Stomach smooth muscle (tissue), 2 donors: ENCODE results near the gene SLC39A11.

Source experiments
- H3K27ac ChIP-seq: one replicate; pipeline ENCODE4 v1.7.0; 2013; ENCODE audit warnings: mild to moderate bottlenecking, low read length, inconsistent platforms
- H3K27me3 ChIP-seq, 2 donors: one replicate each; pipeline ENCODE4 v1.7.0; 2013; ENCODE audit warnings: low read length in 2 of 2; ENCODE audit not compliant: insufficient read depth in 2 of 2, control insufficient read depth in 1 of 2
- H3K36me3 ChIP-seq, 2 donors: one replicate each; pipeline ENCODE4 v1.7.0; 2013; ENCODE audit warnings: low read length in 2 of 2; ENCODE audit not compliant: control insufficient read depth in 2 of 2, insufficient read depth in 2 of 2
- H3K4me1 ChIP-seq: one replicate; pipeline ENCODE4 v1.7.0; 2013; ENCODE audit warnings: low read length; ENCODE audit not compliant: control insufficient read depth, insufficient read depth
- H3K4me3 ChIP-seq, 2 donors: one replicate each; pipeline ENCODE4 v1.7.0; 2013; ENCODE audit warnings: low read length in 2 of 2
- H3K9ac ChIP-seq, 2 donors: one replicate each; pipeline ENCODE4 v1.7.0; 2013; ENCODE audit warnings: low read length in 2 of 2, mild to moderate bottlenecking in 1 of 2
- H3K9me3 ChIP-seq, 2 donors: one replicate each; pipeline ENCODE4 v1.7.0; 2013; ENCODE audit warnings: low read length in 2 of 2; ENCODE audit not compliant: control insufficient read depth in 2 of 2
- donor health status: healthy.
- donor health status: Pancreatic carcinoma.

Gene SLC39A11

DNA sequence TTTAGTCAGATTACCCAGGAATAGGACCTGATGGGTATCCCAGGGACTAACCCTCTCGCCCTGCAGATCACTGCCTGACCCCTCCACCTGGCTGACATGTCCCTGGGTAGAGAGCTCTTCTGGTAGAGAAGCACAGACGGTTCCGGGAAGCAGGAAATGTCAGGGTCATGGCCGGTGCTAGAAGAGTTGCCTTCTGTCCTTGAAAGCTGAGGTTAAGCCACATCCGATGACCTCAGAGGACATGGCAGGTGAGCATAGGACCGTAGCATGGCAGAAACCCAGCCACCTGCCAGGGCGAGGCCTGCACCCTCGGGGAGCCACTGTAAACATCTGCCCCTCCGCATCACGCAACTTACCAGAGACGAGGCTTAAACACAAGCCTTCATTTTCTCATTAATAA is 488.0 kb downstream of the SLC39A11 start:
- no peak overlapping the region for H3K27ac ChIP-seq
- peaks cover 2 to 4% of the 10 kb centered on the region in 2 donors for H3K9me3 ChIP-seq
- no peak overlapping the region for H3K9ac ChIP-seq
- no peaks in the 10 kb centered on the region for H3K36me3 ChIP-seq
- peaks cover 3% of the 10 kb centered on the region for H3K4me1 ChIP-seq
- H3K4me3 ChIP-seq = no peak overlapping the region
- H3K27me3 ChIP-seq = peaks cover 8 to 11% of the 10 kb centered on the region in 2 donors

DNA sequence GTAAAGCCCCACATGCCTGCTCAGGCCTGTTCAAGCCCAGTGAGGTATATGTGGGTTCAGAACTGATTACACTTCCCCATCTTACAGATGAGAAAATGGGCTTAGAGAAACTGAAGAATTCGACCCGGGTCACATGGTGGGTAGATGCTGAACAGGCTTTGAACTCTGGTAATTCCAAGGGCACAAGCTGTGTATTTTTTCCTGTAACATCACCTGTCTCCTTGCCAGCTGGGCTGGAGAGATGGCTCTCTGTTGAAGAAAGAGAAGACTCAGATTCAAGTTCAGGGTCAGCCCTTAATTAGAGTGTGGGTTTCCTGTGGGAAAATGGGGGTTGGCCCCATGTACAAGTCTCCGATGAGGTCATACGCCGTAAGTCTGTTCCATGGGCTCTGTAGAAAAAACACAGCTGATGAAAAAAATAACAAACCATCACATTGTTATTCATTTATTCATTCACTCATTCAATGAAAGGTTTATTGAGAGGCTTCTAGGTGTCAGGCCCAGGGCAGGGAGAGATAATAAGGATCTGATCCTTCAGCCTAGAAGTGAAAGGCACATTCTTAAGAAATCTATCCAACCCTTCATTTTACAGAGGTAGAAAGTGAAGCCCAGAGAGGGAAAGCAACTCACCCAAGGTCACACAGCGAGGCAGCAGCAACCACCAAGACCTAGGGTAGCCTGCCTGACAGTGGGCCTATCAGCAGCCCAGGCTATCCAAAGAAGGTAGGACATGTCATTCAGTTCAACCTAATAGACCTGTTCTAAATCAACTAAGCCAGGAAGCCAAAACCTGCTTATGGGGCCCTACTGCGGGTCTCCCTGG is 488.9 kb downstream of the SLC39A11 start:
- Histone ChIP-seq H3K4me3 (no peak overlapping the region), H3K27me3 (peaks cover 8 to 11% of the 10 kb centered on the region in 2 donors), H3K9ac (no peak overlapping the region), H3K9me3 (peaks cover 2 to 4% of the 10 kb centered on the region in 2 donors), H3K27ac (no peak overlapping the region), H3K36me3 (no peaks in the 10 kb centered on the region), H3K4me1 (peaks cover 3% of the 10 kb centered on the region)

DNA sequence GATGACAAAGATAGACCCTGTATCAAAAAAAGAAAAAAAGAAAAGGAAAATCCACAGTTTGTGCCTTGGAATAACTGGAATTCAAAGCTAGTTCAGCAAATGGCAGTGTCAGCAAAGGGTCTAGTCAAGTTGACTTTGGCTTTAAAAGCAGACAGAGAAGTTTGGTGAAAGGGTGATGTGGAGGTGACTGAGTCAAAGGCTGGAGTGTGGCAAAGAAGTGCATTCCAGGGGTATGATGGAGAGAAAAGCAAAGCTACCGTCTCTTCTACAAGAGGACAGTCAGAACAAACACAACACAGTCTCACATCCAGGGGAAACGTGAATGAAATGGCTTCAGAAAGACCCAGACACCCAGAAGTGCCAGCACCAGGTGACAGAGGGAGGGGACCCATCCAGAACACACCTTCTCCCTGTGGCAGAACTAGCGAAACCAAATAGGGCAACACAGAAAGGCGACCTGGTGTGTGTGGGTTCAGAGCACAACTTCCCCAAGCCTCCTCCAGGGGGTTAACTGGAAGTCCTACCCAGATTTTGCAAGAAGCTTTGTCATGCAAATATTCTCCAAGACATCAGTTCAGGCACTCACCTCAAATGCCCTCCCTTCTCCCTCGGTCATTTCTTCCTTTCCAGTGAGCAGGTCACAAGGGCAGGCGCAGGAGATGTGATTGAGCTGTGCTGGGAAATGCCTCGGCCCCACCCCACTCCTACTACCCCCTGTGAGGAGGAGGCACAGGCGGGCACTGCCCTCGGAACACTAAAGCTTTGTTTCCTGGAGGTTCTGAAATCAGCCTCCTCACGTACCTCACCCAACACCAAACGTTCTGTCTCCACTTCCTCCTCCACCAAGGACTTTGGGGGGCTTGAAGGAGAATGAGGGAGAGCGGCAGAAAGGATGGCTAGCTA is 489.7 kb downstream of the SLC39A11 start:
- peaks cover 8 to 11% of the 10 kb centered on the region in 2 donors for H3K27me3 ChIP-seq
- no peak overlapping the region for H3K9ac ChIP-seq
- H3K4me3 ChIP-seq = no peak overlapping the region
- no peak overlapping the region for H3K27ac ChIP-seq
- peaks cover 3% of the 10 kb centered on the region for H3K4me1 ChIP-seq
- no peaks in the 10 kb centered on the region for H3K36me3 ChIP-seq
- no peaks in the 10 kb centered on the region for H3K9me3 ChIP-seq

DNA sequence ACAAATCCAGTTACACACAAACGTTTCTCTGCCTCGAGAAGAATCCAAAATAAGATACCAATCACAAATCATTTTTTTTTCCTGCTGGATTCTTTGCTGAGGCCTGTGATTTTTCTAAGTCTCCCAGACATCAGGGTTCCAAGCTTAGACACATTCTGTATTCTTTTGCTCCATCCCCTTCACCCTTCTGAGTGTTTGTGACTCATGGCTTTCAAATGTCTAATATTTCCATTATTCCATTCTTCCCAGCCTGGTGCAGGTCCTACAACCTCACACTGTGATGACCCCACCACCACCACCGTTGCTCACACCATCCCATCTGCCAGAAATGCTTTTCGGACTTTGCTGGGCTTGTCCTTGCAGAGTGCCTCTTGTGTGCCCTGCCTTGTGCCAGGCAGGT is 491.6 kb downstream of the SLC39A11 start:
- no peak overlapping the region for H3K9ac ChIP-seq

DNA sequence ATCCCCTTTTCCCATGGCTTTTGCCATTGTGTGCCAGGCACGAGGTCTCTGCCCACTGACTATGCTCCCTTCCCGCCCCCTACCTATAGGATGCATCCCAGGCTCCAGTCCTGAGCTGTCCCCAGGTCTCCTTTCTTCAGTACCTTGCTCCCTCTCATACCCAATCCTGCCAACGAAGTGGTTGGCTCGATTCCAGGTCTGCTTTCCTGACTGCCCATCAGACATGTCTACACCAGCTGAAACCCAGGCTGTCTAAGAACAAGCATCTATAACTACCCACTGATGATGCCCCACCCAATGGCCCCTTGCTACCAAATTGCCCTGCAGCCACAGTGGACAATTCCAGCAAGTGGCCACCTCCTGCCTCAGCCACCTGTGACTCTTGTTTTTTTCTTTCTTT is 492.6 kb downstream of the SLC39A11 start:
- Histone ChIP-seq H3K4me1 (peaks cover 3% of the 10 kb centered on the region), H3K36me3 (no peaks in the 10 kb centered on the region), H3K9ac (no peak overlapping the region), H3K27me3 (peaks cover 8 to 12% of the 10 kb centered on the region in 2 donors), H3K27ac (no peak overlapping the region), H3K9me3 (no peaks in the 10 kb centered on the region), H3K4me3 (no peak overlapping the region)

More for the DNA sequence above, 491.6 kb downstream of the SLC39A11 start:
- Histone ChIP-seq H3K4me3 (no peak overlapping the region), H3K36me3 (no peaks in the 10 kb centered on the region), H3K9me3 (no peaks in the 10 kb centered on the region), H3K4me1 (peaks cover 3% of the 10 kb centered on the region), H3K27me3 (peaks cover 8 to 11% of the 10 kb centered on the region in 2 donors), H3K27ac (no peak overlapping the region)

DNA sequence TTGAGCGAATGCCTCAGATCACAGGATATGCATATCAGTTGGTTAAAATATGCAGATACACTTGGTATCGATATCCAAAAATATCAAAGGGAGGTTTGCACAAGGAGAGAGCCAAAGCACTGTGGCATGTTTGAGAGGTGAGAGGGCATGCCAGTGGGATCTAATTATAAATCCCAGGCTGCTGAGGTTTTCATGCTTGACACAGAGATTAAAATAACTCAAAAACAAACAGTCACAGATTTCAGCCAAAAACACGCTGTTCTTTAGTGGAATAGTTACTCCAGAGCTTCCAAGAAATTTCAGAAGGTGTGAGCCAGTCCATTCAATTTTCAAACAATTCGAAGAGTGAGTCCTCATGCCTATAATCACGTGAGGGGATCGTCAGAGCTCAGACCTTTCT is 493.8 kb downstream of the SLC39A11 start:
- H3K27ac ChIP-seq = no peak overlapping the region

DNA sequence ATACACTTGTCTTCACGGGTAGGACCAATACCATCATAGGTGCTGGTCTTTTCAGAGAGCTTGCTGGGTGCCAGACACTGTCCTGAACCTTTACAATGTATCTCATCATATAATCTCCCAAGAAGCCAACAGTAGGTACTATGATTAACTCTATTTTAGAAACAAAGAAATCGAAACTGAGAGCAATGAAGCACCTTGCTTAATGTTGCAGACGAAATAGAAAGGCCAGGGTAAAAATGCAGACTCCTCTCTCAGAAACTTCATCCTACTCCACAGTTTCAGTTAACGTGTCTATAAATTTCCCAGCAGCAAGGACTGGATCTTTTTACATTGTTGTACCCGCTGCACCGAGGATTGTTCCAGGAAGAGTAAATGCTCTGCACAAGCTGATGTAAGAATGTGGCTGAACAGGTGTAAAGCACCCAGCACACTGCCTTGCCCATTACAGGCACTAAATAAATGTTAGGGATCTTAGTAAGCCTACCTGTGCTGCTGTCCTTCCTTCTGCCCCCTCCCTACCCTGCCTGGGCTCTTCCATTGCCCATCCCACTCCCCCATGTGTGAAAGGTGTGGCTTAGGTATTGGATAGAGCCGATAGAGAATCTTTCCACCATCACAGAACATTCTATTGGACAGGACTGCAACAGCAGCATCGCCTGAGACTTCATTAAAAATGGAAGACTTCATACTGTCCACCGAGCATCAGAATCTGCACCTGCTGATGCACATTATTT is 495.0 kb downstream of the SLC39A11 start:
- H3K4me1 ChIP-seq = peaks cover under 1% of the 10 kb centered on the region
- no peaks in the 10 kb centered on the region for H3K9me3 ChIP-seq
- peaks cover 9 to 21% of the 10 kb centered on the region in 2 donors for H3K27me3 ChIP-seq
- H3K9ac ChIP-seq = no peak overlapping the region
- no peak overlapping the region for H3K4me3 ChIP-seq
- H3K36me3 ChIP-seq = no peaks in the 10 kb centered on the region
- no peak overlapping the region for H3K27ac ChIP-seq

More for the DNA sequence above, 493.8 kb downstream of the SLC39A11 start:
- Histone ChIP-seq H3K4me1 (peaks cover 3% of the 10 kb centered on the region), H3K27me3 (peaks cover 10 to 14% of the 10 kb centered on the region in 2 donors), H3K36me3 (no peaks in the 10 kb centered on the region), H3K9me3 (no peaks in the 10 kb centered on the region), H3K9ac (no peak overlapping the region), H3K4me3 (no peak overlapping the region)
